T-helper 2 cell treated with Interferon-gamma antibody and Interleukin-4, amounts not matched to agents 100 ng/mL and 5 ng/mL, for 36 hours (primary cell): ENCODE measurements around the gene PPEF2. TPM values are rescaled to one million over a fixed set of nuclear protein-coding genes. Genes with fewer than 3 reads are reported as not detected.
"Not testable (repeated sequence)": the region's sequence is repeated elsewhere in the genome, so short reads cannot be mapped to it uniquely, and the experiment has no call there.

Source experiments
- intact Hi-C: fragments of 100-400 bp; cut with micrococcal nuclease; formaldehyde crosslinking; loops from one replicate; pipeline ENCODE4 v1.15.1; 2023
- total RNA-seq: library from RNA; stranded (reverse); gene quantifications from 2 replicates; pipeline ENCODE4 v1.2.3, GENCODE V29; 2022

PPEF2 gene
- 0.07 and 0.52 TPM in 2 replicates for total RNA-seq

- intact Hi-C loops, result no loop called here
Measured at GRCh38 chr4:75902352-75902751, at the start of gene PPEF2. Gene PPEF2, minus strand, starts transcription at chr4:75902452. Its CDS starts 6,127 bp downstream, at chr4:75896325.

- intact Hi-C loops, result no loop called here
Measured at GRCh38 chr4:75950213-75950815, 48.1 kb upstream of the PPEF2 start.

- intact Hi-C loops, result loop anchor here (10.0 kb wide), 1 partner anchor 1126 kb away; the partner anchor contains the start of gene CCNI
Measured at GRCh38 chr4:75948822-75949444, 46.7 kb upstream of the PPEF2 start.

- intact Hi-C loops, result loop anchor here (1.0 to 10.0 kb wide), 8 partner anchors 24 to 1134 kb away; partner anchors contain the start of genes CCNI, G3BP2, NUP54 and RCHY1
Measured at GRCh38 chr4:75940692-75941253, 38.5 kb upstream of the PPEF2 start, which contains the start of gene NAAA. Gene NAAA, minus strand, starts transcription at chr4:75941013. Its CDS starts 64 bp downstream, at chr4:75940949.

- intact Hi-C loops, result loop anchor here (1.0 to 10.0 kb wide), 5 partner anchors 43 to 1135 kb away; partner anchors contain the start of genes CCNI, G3BP2, NUP54 and RCHY1
Measured at GRCh38 chr4:75939890-75940691, 37.8 kb upstream of the PPEF2 start.

- intact Hi-C loops, result no loop called here
Measured at GRCh38 chr4:75935628-75936027, 33.4 kb upstream of the PPEF2 start.

GRCh38 chr4:75930152-75930551 is 27.9 kb upstream of the PPEF2 start:
- intact Hi-C loops, result no loop called here

- intact Hi-C loops, result not testable (repeated sequence)
Measured at GRCh38 chr4:75924916-75925315, 22.7 kb upstream of the PPEF2 start.

- intact Hi-C loops, result no loop called here
Measured at GRCh38 chr4:75924309-75924827, 22.1 kb upstream of the PPEF2 start.

GRCh38 chr4:75922588-75922987 is 20.3 kb upstream of the PPEF2 start:
- intact Hi-C loops, result no loop called here

- intact Hi-C loops, result no loop called here
Measured at GRCh38 chr4:75921910-75922309, 19.7 kb upstream of the PPEF2 start.

GRCh38 chr4:75920327-75920726 is 18.1 kb upstream of the PPEF2 start:
- intact Hi-C loops, result no loop called here

GRCh38 chr4:75919920-75920319 is 17.7 kb upstream of the PPEF2 start:
- intact Hi-C loops, result loop anchor here (5.0 kb wide), 1 partner anchor 72 kb away; the partner anchor contains the start of gene SDAD1

- intact Hi-C loops, result loop anchor here (1.0 to 5.0 kb wide), 3 partner anchors 25 to 151 kb away; partner anchors contain the start of genes NAAA and SDAD1
Measured at GRCh38 chr4:75916091-75916661, 13.9 kb upstream of the PPEF2 start.

GRCh38 chr4:75912968-75913367 is 10.7 kb upstream of the PPEF2 start:
- intact Hi-C loops, result no loop called here

- intact Hi-C loops, result not testable (repeated sequence)
Measured at GRCh38 chr4:75910831-75911230, 8.6 kb upstream of the PPEF2 start.

GRCh38 chr4:75909405-75909804 is 7.2 kb upstream of the PPEF2 start:
- intact Hi-C loops, result no loop called here

GRCh38 chr4:75908555-75908954 is 6.3 kb upstream of the PPEF2 start:
- intact Hi-C loops, result no loop called here

- intact Hi-C loops, result no loop called here
Measured at GRCh38 chr4:75907966-75908365, 5.7 kb upstream of the PPEF2 start.

GRCh38 chr4:75904076-75904475 is 1.8 kb upstream of the PPEF2 start:
- intact Hi-C loops, result no loop called here

GRCh38 chr4:75898536-75898935 is 3.7 kb downstream of the PPEF2 start:
- intact Hi-C loops, result no loop called here
